IPS-18a (cell line): ENCODE results near the gene PATE4.
"Not testable (repeated sequence)": the region's sequence is repeated elsewhere in the genome, so short reads cannot be mapped to it uniquely, and the experiment has no call there.

Source experiments
- H3K27ac ChIP-seq: one replicate; pipeline ENCODE4 v1.5.1; 2013; ENCODE audit warnings: low read length
- H3K27me3 ChIP-seq: one replicate; pipeline ENCODE4 v1.6.1; 2013; ENCODE audit warnings: mild to moderate bottlenecking, low read length; ENCODE audit not compliant: control insufficient read depth, insufficient read depth
- H3K36me3 ChIP-seq: one replicate; pipeline ENCODE4 v1.6.1; 2013; ENCODE audit warnings: low read depth, low read length; ENCODE audit not compliant: control insufficient read depth
- H3K4me1 ChIP-seq: one replicate; pipeline ENCODE4 v1.6.1; 2013; ENCODE audit warnings: low read depth, low read length; ENCODE audit not compliant: control insufficient read depth
- H3K4me3 ChIP-seq: one replicate; pipeline ENCODE4 v1.5.1; 2013; ENCODE audit warnings: low read length
- H3K9ac ChIP-seq: one replicate; pipeline ENCODE4 v1.6.1; 2013; ENCODE audit warnings: mild to moderate bottlenecking, low read length, moderate library complexity
- H3K9me3 ChIP-seq: one replicate; pipeline ENCODE4 v1.6.1; 2013; ENCODE audit warnings: low read depth, low read length; ENCODE audit not compliant: control insufficient read depth

PATE4 gene

GRCh38 chr11:125862786-125863185 is 29.7 kb downstream of the PATE4 start:
- H3K9ac ChIP-seq, H3K36me3 ChIP-seq, H3K27me3 ChIP-seq, H3K4me3 ChIP-seq, H3K9me3 ChIP-seq, H3K4me1 ChIP-seq, H3K27ac ChIP-seq: not testable (repeated sequence)

GRCh38 chr11:125865354-125865753 is 32.2 kb downstream of the PATE4 start:
- not testable (repeated sequence) for H3K36me3 ChIP-seq, H3K9ac ChIP-seq, H3K4me3 ChIP-seq, H3K9me3 ChIP-seq, H3K27ac ChIP-seq, H3K27me3 ChIP-seq, H3K4me1 ChIP-seq

GRCh38 chr11:125869521-125869920 is 36.4 kb downstream of the PATE4 start:
- Histone ChIP-seq H3K9ac (no peak overlapping the region), H3K27me3 (no peaks in the 10 kb centered on the region), H3K27ac (no peak overlapping the region), H3K4me3 (no peak overlapping the region), H3K9me3 (no peaks in the 10 kb centered on the region), H3K36me3 (no peaks in the 10 kb centered on the region), H3K4me1 (no peaks in the 10 kb centered on the region)

GRCh38 chr11:125871391-125872137 is 38.4 kb downstream of the PATE4 start:
- H3K9me3 ChIP-seq, result no peaks in the 10 kb centered on the region
- H3K4me1 ChIP-seq, result no peaks in the 10 kb centered on the region
- no peaks in the 10 kb centered on the region for H3K36me3 ChIP-seq
- no peak overlapping the region for H3K27ac ChIP-seq
- no peak overlapping the region for H3K9ac ChIP-seq
- no peak overlapping the region for H3K4me3 ChIP-seq
- H3K27me3 ChIP-seq, result no peaks in the 10 kb centered on the region

- H3K36me3 ChIP-seq, result no peaks in the 10 kb centered on the region
- H3K9ac ChIP-seq, result no peak overlapping the region
- H3K27me3 ChIP-seq, result no peaks in the 10 kb centered on the region
- H3K27ac ChIP-seq, result no peak overlapping the region
- H3K4me3 ChIP-seq, result no peak overlapping the region
- H3K4me1 ChIP-seq, result no peaks in the 10 kb centered on the region
- no peaks in the 10 kb centered on the region for H3K9me3 ChIP-seq
Measured at GRCh38 chr11:125872138-125872491, 39.0 kb downstream of the PATE4 start.

- no peaks in the 10 kb centered on the region for H3K4me1 ChIP-seq
- peak overlapping the region; percentile 52 for H3K4me3 ChIP-seq
- H3K27ac ChIP-seq, result no peak overlapping the region
- no peaks in the 10 kb centered on the region for H3K27me3 ChIP-seq
- H3K9ac ChIP-seq, result peak overlapping the region; percentile 5
- H3K36me3 ChIP-seq, result no peaks in the 10 kb centered on the region
- H3K9me3 ChIP-seq, result no peaks in the 10 kb centered on the region
Measured at GRCh38 chr11:125873881-125874555, 40.9 kb downstream of the PATE4 start.

- Histone ChIP-seq H3K4me3 (peak overlapping the region; percentile 52), H3K27ac (no peak overlapping the region), H3K9ac (no peak overlapping the region)
Measured at GRCh38 chr11:125874556-125875124, 41.5 kb downstream of the PATE4 start.

GRCh38 chr11:125881291-125881690 is 48.2 kb downstream of the PATE4 start:
- Histone ChIP-seq H3K27ac (no peak overlapping the region), H3K36me3 (no peaks in the 10 kb centered on the region), H3K4me1 (no peaks in the 10 kb centered on the region), H3K9ac (no peak overlapping the region), H3K4me3 (no peak overlapping the region), H3K9me3 (no peaks in the 10 kb centered on the region), H3K27me3 (no peaks in the 10 kb centered on the region)

More at GRCh38 chr11:125874556-125875124, 41.5 kb downstream of the PATE4 start:
- H3K27me3 ChIP-seq, result no peaks in the 10 kb centered on the region
- H3K9me3 ChIP-seq, result no peaks in the 10 kb centered on the region
- no peaks in the 10 kb centered on the region for H3K4me1 ChIP-seq
- no peaks in the 10 kb centered on the region for H3K36me3 ChIP-seq

- H3K4me1 ChIP-seq, result no peaks in the 10 kb centered on the region
- H3K9me3 ChIP-seq, result no peaks in the 10 kb centered on the region
- no peaks in the 10 kb centered on the region for H3K27me3 ChIP-seq
- H3K9ac ChIP-seq, result no peak overlapping the region
- no peaks in the 10 kb centered on the region for H3K36me3 ChIP-seq
- H3K4me3 ChIP-seq, result no peak overlapping the region
- H3K27ac ChIP-seq, result no peak overlapping the region
Measured at GRCh38 chr11:125883375-125883774, 50.3 kb downstream of the PATE4 start.

- Histone ChIP-seq H3K9me3 (no peaks in the 10 kb centered on the region), H3K4me1 (no peaks in the 10 kb centered on the region), H3K4me3 (peak overlapping the region; percentile 81), H3K27me3 (no peaks in the 10 kb centered on the region), H3K9ac (no peak overlapping the region), H3K36me3 (peaks cover 7% of the 10 kb centered on the region), H3K27ac (no peak overlapping the region)
Measured at GRCh38 chr11:125886997-125887372, 53.9 kb downstream of the PATE4 start.

- no peaks in the 10 kb centered on the region for H3K9me3 ChIP-seq
- peak within 1 kb of the TSS; percentile 81 for H3K4me3 ChIP-seq
- H3K27me3 ChIP-seq, result no peaks in the 10 kb centered on the region
- no peaks in the 10 kb centered on the region for H3K4me1 ChIP-seq
- H3K36me3 ChIP-seq, result peaks cover 13% of the 10 kb centered on the region
- H3K27ac ChIP-seq, result no peak within 1 kb of the TSS
- peak within 1 kb of the TSS; percentile 82 for H3K9ac ChIP-seq
Measured at GRCh38 chr11:125887373-125888324, 54.5 kb downstream of the PATE4 start, which contains the start of gene HYLS1. HYLS1 (plus strand) TSS chr11:125887668; CDS start chr11:125899369, 11,701 bp downstream.
